Measurements from ENCODE around the gene ATP1A4. TPM values are rescaled to one million over a fixed set of nuclear protein-coding genes. Genes with fewer than 3 reads are reported as not detected.

Gene ATP1A4
- total RNA-seq, 4 donors from 2014 or later: 1.5 TPM; not detected in 3

DNA sequence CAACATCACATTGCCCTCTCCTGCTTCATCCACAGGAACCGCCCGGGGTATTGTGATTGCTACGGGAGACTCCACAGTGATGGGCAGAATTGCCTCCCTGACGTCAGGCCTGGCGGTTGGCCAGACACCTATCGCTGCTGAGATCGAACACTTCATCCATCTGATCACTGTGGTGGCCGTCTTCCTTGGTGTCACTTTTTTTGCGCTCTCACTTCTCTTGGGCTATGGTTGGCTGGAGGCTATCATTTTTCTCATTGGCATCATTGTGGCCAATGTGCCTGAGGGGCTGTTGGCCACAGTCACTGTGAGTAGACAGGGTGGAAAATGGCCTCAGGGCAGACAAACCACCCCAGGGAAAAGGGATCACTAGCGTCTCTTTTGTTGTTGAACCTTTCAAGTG is 12.7 kb downstream of the ATP1A4 start:
- Histone ChIP-seq H3K27me3 (no peaks in the 10 kb centered on the region), H3K4me1 (no peaks in the 10 kb centered on the region), H3K36me3 (no peaks in the 10 kb centered on the region), H3K27ac (no peak overlapping the region), H3K9me3 (no peaks in the 10 kb centered on the region), H3K4me3 (no peak overlapping the region)
- DNase-seq: no peak
- intact Hi-C loops (cut with DNase I; ENCODE audit: low total_unique reads): no loop called here
- TF ChIP-seq CTCF (IDR thresholded peaks at IDR 0.05): no peak
- TF ChIP-seq POLR2A (IDR thresholded peaks at IDR 0.05): no peak

GRCh38 chr1:160166166-160166868 is 14.9 kb downstream of the ATP1A4 start:
- TF ChIP-seq POLR2A (IDR thresholded peaks at IDR 0.05) (no peak), CTCF (IDR thresholded peaks at IDR 0.05) (no peak)
- no peaks in the 10 kb centered on the region for H3K9me3 ChIP-seq
- no peaks in the 10 kb centered on the region for H3K4me1 ChIP-seq
- H3K27me3 ChIP-seq: no peaks in the 10 kb centered on the region
- no peak overlapping the region for H3K27ac ChIP-seq
- no peak for DNase-seq
- H3K4me3 ChIP-seq: no peak overlapping the region
- intact Hi-C loops (cut with DNase I; ENCODE audit: low total_unique reads): no loop called here
- no peaks in the 10 kb centered on the region for H3K36me3 ChIP-seq

DNA sequence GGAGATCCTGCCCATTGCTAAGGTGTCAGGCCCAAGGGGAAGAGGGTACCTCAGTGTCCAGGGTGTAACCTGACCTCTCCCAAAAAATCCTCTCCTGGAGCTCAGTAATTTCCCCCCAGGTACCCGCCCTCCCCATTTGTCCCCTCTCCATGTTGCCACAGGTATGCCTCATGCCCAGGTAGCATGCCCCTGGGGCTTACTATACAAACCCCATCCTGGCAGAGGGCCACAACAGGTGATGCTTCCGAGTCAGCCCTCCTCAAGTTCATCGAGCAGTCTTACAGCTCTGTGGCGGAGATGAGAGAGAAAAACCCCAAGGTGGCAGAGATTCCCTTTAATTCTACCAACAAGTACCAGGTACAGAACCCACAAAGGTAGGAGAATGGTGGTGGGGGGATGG is 15.7 kb downstream of the ATP1A4 start:
- DNase-seq: no peak
- intact Hi-C loops (cut with DNase I; ENCODE audit: low total_unique reads): no loop called here
- no peak overlapping the region for H3K27ac ChIP-seq
- H3K27me3 ChIP-seq: no peaks in the 10 kb centered on the region
- TF ChIP-seq CTCF (IDR thresholded peaks at IDR 0.05) (no peak), POLR2A (IDR thresholded peaks at IDR 0.05) (no peak)
- H3K9me3 ChIP-seq: no peaks in the 10 kb centered on the region
- no peak overlapping the region for H3K4me3 ChIP-seq
- no peaks in the 10 kb centered on the region for H3K4me1 ChIP-seq
- no peaks in the 10 kb centered on the region for H3K36me3 ChIP-seq

DNA sequence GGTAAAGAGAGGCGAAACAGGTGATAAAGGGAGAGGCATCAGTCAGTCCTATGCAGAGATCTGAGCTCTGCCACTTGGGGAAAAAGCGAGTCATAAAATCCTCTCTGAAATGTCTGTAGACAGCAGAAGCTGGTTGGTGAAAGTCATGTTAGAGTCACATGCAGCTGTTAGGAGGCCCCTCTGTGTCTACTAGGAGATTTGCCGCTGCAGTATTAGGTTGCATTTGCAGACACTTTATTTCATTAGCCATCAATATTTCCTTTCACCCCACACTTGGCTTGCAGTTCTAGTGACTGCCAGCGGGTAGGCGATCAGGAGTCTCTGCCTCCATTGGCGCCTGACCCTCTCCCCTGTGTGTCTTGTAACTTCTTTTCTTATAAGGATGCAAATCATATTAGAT is 16.2 kb downstream of the ATP1A4 start:
- Histone ChIP-seq H3K4me3 (no peak overlapping the region), H3K27me3 (no peaks in the 10 kb centered on the region), H3K36me3 (no peaks in the 10 kb centered on the region), H3K27ac (no peak overlapping the region), H3K4me1 (no peaks in the 10 kb centered on the region), H3K9me3 (no peaks in the 10 kb centered on the region)
- TF ChIP-seq POLR2A (IDR thresholded peaks at IDR 0.05) (no peak), CTCF (IDR thresholded peaks at IDR 0.05) (no peak)
- intact Hi-C loops (cut with DNase I; ENCODE audit: low total_unique reads): no loop called here
- DNase-seq: no peak

DNA sequence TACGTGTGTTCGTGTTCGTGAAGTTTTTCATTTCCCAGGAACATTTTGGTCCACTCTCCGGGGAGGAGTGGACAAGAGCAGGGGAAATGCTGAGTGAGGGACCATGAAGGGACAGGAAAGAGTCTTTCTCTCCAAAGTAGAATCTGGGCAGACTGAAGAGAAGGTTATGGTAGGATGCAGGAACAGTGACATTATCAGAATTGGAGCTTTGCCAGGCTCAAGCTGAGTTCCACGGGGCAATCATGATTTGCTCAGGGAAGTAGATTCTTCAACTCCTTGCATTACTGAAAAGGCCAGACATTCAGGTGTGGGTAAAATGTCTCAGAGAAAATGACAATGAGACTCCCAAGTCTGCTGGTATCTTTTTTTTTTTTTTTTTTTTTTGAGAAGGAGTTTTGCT is 16.6 kb downstream of the ATP1A4 start:
- no peak overlapping the region for H3K27ac ChIP-seq
- intact Hi-C loops (cut with DNase I; ENCODE audit: low total_unique reads): no loop called here
- no peaks in the 10 kb centered on the region for H3K9me3 ChIP-seq
- no peaks in the 10 kb centered on the region for H3K27me3 ChIP-seq
- H3K36me3 ChIP-seq: no peaks in the 10 kb centered on the region
- no peak overlapping the region for H3K4me3 ChIP-seq
- no peaks in the 10 kb centered on the region for H3K4me1 ChIP-seq
- TF ChIP-seq POLR2A (IDR thresholded peaks at IDR 0.05): no peak
- TF ChIP-seq CTCF (IDR thresholded peaks at IDR 0.05): no peak
- no peak for DNase-seq

Measured in uterus (tissue), 4 donors.